ENCODE results near the gene OTUD3. TPM values are rescaled to one million over a fixed set of nuclear protein-coding genes. Genes with fewer than 3 reads are reported as not detected.

OTUD3 gene
- total and polyA plus RNA-seq, 9 of the 15 experiments (the other 6 are each of a cell fraction or from before 2014, with no cell fraction given), result 2.0 to 16.6 (median 11.0) TPM

DNA sequence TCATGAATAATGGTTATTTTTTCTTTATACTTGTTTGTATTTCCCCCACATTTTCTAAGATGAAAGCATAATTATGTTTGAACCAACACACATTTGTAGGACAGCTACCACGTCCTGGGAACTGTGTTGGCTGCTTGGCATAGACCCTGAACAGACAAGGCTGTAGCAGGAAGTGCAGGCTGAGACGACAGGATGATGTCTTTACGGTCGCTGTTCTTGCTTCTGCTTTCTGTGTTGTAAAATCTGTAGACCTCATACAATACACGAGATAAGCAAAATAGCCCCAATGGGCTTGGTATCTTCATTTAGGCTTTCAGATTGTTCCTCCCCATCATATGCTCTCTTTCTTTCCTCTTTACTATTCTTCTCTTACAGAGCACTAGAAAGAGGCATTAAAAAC is 23.3 kb upstream of the OTUD3 start:
- H3K27ac ChIP-seq (ENCODE audit: extremely low read depth, low read depth, low read length), result no peak overlapping the region
- H4K20me1 ChIP-seq (replicated peaks; ENCODE audit: control insufficient read depth, insufficient read depth, low read length), result no peaks in the 10 kb centered on the region; the same call in 1 of the 2 replicates
- TF ChIP-seq OTX1 (CRISPR knock-in tag; IDR thresholded peaks at IDR 0.05) (no peak), GATAD2A (IDR thresholded peaks at IDR 0.05) (no peak), SNRNP70 (optimal IDR thresholded peaks at IDR 0.05; ENCODE audit: low read depth, low read length) (no peak), RBFOX2 (IDR thresholded peaks at IDR 0.05; ENCODE audit: low read depth, low read length) (no peak), MCM7 (IDR thresholded peaks at IDR 0.05) (no peak), HDGF (IDR thresholded peaks at IDR 0.05) (no peak), ZNF239 (CRISPR knock-in tag; IDR thresholded peaks at IDR 0.05) (no peak), ZKSCAN1 (IDR thresholded peaks at IDR 0.05; ENCODE audit: low read depth, low read length) (no peak), SLC30A9 (CRISPR knock-in tag; IDR thresholded peaks at IDR 0.05) (no peak), ZNF282 (CRISPR knock-in tag; IDR thresholded peaks at IDR 0.05) (no peak), CEBPB (tag; IDR thresholded peaks at IDR 0.05) (no peak), NCOA2 (IDR thresholded peaks at IDR 0.05; ENCODE audit: partially characterized antibody in 2 of 2) (no peak), TAL1 (IDR thresholded peaks at IDR 0.05) (no peak), KDM2B (CRISPR knock-in tag; IDR thresholded peaks at IDR 0.05) (no peak), DMBX1 (CRISPR knock-in tag; IDR thresholded peaks at IDR 0.05; ENCODE audit: borderline replicate concordance) (no peak), ILF3 (IDR thresholded peaks at IDR 0.05; ENCODE audit: borderline replicate concordance) (no peak)
- TF ChIP-seq, protein P1, sequence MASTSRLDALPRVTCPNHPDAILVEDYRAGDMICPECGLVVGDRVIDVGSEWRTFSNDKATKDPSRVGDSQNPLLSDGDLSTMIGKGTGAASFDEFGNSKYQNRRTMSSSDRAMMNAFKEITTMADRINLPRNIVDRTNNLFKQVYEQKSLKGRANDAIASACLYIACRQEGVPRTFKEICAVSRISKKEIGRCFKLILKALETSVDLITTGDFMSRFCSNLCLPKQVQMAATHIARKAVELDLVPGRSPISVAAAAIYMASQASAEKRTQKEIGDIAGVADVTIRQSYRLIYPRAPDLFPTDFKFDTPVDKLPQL (IDR thresholded peaks at IDR 0.05; ENCODE audit: extremely low read depth, insufficient read length), result no peak
- TF ChIP-seq, protein P2, sequence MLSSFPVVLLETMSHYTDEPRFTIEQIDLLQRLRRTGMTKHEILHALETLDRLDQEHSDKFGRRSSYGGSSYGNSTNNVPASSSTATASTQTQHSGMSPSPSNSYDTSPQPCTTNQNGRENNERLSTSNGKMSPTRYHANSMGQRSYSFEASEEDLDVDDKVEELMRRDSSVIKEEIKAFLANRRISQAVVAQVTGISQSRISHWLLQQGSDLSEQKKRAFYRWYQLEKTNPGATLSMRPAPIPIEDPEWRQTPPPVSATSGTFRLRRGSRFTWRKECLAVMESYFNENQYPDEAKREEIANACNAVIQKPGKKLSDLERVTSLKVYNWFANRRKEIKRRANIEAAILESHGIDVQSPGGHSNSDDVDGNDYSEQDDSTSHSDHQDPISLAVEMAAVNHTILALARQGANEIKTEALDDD (IDR thresholded peaks at IDR 0.05), result no peak
- TF ChIP-seq, protein P3, sequence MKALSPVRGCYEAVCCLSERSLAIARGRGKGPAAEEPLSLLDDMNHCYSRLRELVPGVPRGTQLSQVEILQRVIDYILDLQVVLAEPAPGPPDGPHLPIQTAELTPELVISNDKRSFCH (CRISPR knock-in tag; IDR thresholded peaks at IDR 0.05), result no peak
- TF ChIP-seq, protein P3 (tag; IDR thresholded peaks at IDR 0.05), result no peak
- TF ChIP-seq, protein P4, sequence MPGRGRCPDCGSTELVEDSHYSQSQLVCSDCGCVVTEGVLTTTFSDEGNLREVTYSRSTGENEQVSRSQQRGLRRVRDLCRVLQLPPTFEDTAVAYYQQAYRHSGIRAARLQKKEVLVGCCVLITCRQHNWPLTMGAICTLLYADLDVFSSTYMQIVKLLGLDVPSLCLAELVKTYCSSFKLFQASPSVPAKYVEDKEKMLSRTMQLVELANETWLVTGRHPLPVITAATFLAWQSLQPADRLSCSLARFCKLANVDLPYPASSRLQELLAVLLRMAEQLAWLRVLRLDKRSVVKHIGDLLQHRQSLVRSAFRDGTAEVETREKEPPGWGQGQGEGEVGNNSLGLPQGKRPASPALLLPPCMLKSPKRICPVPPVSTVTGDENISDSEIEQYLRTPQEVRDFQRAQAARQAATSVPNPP (IDR thresholded peaks at IDR 0.05; ENCODE audit: borderline replicate concordance, insufficient read depth, insufficient read length), result no peak
- ChIA-PET CTCF (ENCODE audit: low intra/inter-chr PET ratio) (no interaction called here), POLR2A (interaction anchor here (0.6 kb wide), 1 partner anchor 127 kb away, joined by 3 read pairs; no protein-coding TSS in a partner anchor)
- no peaks in the 10 kb centered on the region for H3K9me1 ChIP-seq (ENCODE audit: control insufficient read depth, insufficient read depth, low read length)
- no peak for DNase-seq (ENCODE audit: extremely low read depth in 1 of 4, low spot score in 3 of 4)
- 0% methylated on average over 5 of the region's 5 CpGs for WGBS (ENCODE audit: insufficient coverage, low coverage, missing lambda C conversion rate)
- no peak overlapping the region for H3K4me2 ChIP-seq (ENCODE audit: insufficient read depth, low read length)
- FAIRE-seq, result no peak
- ATAC-seq, result no peak
- peaks cover 5 to 11% of the 10 kb centered on the region in 2 experiments; a peak in 3 of 5 replicates for H3K27me3 ChIP-seq (ENCODE audit: control insufficient read depth in 2 of 2, insufficient read depth in 2 of 2, low read length in 2 of 2)
- no TSS peak for BruUV-seq (replicated peaks)
- H3K4me1 ChIP-seq (replicated peaks in 1 of 2; ENCODE audit: control insufficient read depth in 2 of 2, insufficient read depth in 2 of 2, low read length in 2 of 2), result peaks cover 0 to 13% of the 10 kb centered on the region in 2 experiments; a peak in 2 of 5 replicates
- in situ Hi-C loops (cut with MboI) (no loop called here), intact Hi-C loops (cut with micrococcal nuclease) (no loop called here)
- no peaks in the 10 kb centered on the region; the same call in 1 of the 2 replicates for H3K9me3 ChIP-seq (replicated peaks; ENCODE audit: control insufficient read depth, insufficient read depth, low read depth, low read length)
- no peaks in the 10 kb centered on the region for H3K79me2 ChIP-seq (ENCODE audit: control insufficient read depth, insufficient read depth, low read length)
- H3K9ac ChIP-seq (ENCODE audit: insufficient read depth in 1 of 2, low read depth in 2 of 2, low read length in 2 of 2), result no peak overlapping the region
- no peak overlapping the region for H2AFZ ChIP-seq (ENCODE audit: low read depth, low read length)
- no peak overlapping the region for H3K4me3 ChIP-seq
- H3K36me3 ChIP-seq (ENCODE audit: control insufficient read depth, insufficient read depth, low read length), result no peaks in the 10 kb centered on the region
